ENCODE results near the gene LRWD1. TPM values are rescaled to one million over a fixed set of nuclear protein-coding genes. Genes with fewer than 3 reads are reported as not detected.

LRWD1 gene
- total and polyA plus RNA-seq, 9 of the 15 experiments (the other 6 are each of a cell fraction or from before 2014, with no cell fraction given): 0.61 to 66.0 (median 33.2) TPM

DNA sequence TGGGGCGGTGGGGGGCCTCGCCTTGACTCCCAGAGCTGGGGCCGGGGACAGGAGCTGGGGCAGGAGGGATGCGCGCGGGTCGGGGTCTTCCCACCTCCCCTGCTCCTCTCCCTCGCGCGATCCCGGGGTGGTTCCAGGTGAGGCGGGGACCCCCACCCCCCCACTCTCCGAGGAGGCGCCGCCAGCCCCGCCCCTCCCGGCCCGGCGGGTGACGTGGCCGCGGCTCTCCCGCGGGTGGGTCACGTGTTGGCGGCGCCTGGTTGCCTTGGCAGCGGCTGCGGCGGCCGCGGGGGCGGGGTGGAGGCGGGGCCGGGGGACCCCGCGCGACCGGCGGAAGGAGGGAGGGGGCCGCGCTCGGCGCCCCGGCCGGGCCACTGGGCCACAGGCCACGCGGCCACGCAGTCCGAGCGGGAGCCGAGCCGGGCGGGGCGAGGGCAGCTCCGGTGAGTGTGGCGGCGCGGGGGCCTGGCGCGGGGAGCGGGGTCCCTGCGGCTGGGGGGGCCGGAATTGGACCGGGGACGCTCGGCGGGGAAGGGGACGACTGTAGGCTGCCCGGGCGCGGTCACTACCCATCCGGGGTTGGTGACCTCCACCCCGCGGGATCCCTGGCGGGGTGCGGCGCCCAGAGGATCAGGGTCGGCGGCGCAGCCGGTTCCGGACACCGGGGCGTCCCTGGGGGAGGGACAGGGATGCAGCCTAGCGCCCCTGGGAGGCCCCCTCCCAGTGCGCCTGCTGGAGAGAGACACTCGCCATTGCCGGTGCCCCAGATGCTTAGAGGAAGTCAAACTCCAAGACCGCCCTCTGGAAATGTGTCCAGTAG is 31.4 kb upstream of the LRWD1 start, which contains the start of gene ORAI2 (continued):
- TF ChIP-seq, protein P1, sequence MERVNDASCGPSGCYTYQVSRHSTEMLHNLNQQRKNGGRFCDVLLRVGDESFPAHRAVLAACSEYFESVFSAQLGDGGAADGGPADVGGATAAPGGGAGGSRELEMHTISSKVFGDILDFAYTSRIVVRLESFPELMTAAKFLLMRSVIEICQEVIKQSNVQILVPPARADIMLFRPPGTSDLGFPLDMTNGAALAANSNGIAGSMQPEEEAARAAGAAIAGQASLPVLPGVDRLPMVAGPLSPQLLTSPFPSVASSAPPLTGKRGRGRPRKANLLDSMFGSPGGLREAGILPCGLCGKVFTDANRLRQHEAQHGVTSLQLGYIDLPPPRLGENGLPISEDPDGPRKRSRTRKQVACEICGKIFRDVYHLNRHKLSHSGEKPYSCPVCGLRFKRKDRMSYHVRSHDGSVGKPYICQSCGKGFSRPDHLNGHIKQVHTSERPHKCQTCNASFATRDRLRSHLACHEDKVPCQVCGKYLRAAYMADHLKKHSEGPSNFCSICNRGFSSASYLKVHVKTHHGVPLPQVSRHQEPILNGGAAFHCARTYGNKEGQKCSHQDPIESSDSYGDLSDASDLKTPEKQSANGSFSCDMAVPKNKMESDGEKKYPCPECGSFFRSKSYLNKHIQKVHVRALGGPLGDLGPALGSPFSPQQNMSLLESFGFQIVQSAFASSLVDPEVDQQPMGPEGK (CRISPR knock-in tag; IDR thresholded peaks at IDR 0.05; ENCODE audit: borderline replicate concordance): no peak
- TF ChIP-seq SRF (CRISPR knock-in tag; IDR thresholded peaks at IDR 0.05): 0 out of 4 replicates have a peak, but pooled peaks of 1 of the 2 experiments have one; percentile 17
- no peak for TF ChIP-seq PCBP2 (IDR thresholded peaks at IDR 0.05; ENCODE audit: low read depth, low read length, poor library complexity, severe bottlenecking)
- no peak for TF ChIP-seq ARNT (IDR thresholded peaks at IDR 0.05)
- peak; percentile 27 to 87; a peak in 3 of 4 replicates for TF ChIP-seq MAZ (CRISPR knock-in tag; conservative IDR thresholded peaks at IDR 0.05 in 1 of 2, IDR thresholded peaks at IDR 0.05 in 1 of 2)
- TF ChIP-seq, protein P2, sequence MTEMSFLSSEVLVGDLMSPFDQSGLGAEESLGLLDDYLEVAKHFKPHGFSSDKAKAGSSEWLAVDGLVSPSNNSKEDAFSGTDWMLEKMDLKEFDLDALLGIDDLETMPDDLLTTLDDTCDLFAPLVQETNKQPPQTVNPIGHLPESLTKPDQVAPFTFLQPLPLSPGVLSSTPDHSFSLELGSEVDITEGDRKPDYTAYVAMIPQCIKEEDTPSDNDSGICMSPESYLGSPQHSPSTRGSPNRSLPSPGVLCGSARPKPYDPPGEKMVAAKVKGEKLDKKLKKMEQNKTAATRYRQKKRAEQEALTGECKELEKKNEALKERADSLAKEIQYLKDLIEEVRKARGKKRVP (CRISPR knock-in tag; IDR thresholded peaks at IDR 0.05): no peak
- no peak for TF ChIP-seq ZNF24 (IDR thresholded peaks at IDR 0.05)
- TF ChIP-seq, protein P3, sequence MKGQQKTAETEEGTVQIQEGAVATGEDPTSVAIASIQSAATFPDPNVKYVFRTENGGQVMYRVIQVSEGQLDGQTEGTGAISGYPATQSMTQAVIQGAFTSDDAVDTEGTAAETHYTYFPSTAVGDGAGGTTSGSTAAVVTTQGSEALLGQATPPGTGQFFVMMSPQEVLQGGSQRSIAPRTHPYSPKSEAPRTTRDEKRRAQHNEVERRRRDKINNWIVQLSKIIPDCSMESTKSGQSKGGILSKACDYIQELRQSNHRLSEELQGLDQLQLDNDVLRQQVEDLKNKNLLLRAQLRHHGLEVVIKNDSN (CRISPR knock-in tag; IDR thresholded peaks at IDR 0.05): peak; percentile 88
- TF ChIP-seq GTF2A2 (tag; IDR thresholded peaks at IDR 0.05): no peak
- TF ChIP-seq MTA2 (IDR thresholded peaks at IDR 0.05; ENCODE audit: low read depth): no peak
- TF ChIP-seq NFYB (IDR thresholded peaks at IDR 0.05; ENCODE audit: extremely low read depth, insufficient read length): no peak
- no peak for TF ChIP-seq ZKSCAN3 (CRISPR knock-in tag; IDR thresholded peaks at IDR 0.05)
- no peak for TF ChIP-seq HMG20B (CRISPR knock-in tag; IDR thresholded peaks at IDR 0.05)
- no peak for TF ChIP-seq ZNF165 (CRISPR knock-in tag; IDR thresholded peaks at IDR 0.05; ENCODE audit: borderline replicate concordance)
- TF ChIP-seq ZNF586 (CRISPR knock-in tag; conservative IDR thresholded peaks at IDR 0.05): no peak
- no peak for TF ChIP-seq NFE2 (IDR thresholded peaks at IDR 0.05; ENCODE audit: low read depth)
- TF ChIP-seq ARHGAP35 (IDR thresholded peaks at IDR 0.05; ENCODE audit: partially characterized antibody): no peak
- TF ChIP-seq, protein P4, sequence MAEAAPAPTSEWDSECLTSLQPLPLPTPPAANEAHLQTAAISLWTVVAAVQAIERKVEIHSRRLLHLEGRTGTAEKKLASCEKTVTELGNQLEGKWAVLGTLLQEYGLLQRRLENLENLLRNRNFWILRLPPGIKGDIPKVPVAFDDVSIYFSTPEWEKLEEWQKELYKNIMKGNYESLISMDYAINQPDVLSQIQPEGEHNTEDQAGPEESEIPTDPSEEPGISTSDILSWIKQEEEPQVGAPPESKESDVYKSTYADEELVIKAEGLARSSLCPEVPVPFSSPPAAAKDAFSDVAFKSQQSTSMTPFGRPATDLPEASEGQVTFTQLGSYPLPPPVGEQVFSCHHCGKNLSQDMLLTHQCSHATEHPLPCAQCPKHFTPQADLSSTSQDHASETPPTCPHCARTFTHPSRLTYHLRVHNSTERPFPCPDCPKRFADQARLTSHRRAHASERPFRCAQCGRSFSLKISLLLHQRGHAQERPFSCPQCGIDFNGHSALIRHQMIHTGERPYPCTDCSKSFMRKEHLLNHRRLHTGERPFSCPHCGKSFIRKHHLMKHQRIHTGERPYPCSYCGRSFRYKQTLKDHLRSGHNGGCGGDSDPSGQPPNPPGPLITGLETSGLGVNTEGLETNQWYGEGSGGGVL (CRISPR knock-in tag; IDR thresholded peaks at IDR 0.05): no peak
- TF ChIP-seq STAT5B (CRISPR knock-in tag; IDR thresholded peaks at IDR 0.05): no peak
- TF ChIP-seq CBX8 (IDR thresholded peaks at IDR 0.05; ENCODE audit: borderline replicate concordance, extremely low read depth, low read depth, low read length, poor library complexity, severe bottlenecking): no peak
- no peak for TF ChIP-seq TRIM28 (IDR thresholded peaks at IDR 0.05)
- no peak for TF ChIP-seq C11orf30 (IDR thresholded peaks at IDR 0.05; ENCODE audit: low read depth)
- no peak for TF ChIP-seq SREBF1 (IDR thresholded peaks at IDR 0.05; ENCODE audit: borderline replicate concordance, low read depth, low read length)
- no peak for TF ChIP-seq FOXA1 (IDR thresholded peaks at IDR 0.05; ENCODE audit: borderline replicate concordance)

Data from K562 (cell line).